K562 (cell line): ENCODE results near the gene ITGB2. TPM values are rescaled to one million over a fixed set of nuclear protein-coding genes. Genes with fewer than 3 reads are reported as not detected.

Experiments used
- ATAC-seq: fragments of 200-7000 bp; cut with Tn5 transposase; 3 replicates; pipeline ENCODE4 v1.9.1; 2020; ENCODE audit warnings: moderate library complexity
- BruUV-seq: library from RNA; stranded (reverse); fragments of 400-500 nt; replicated peaks from 2 replicates; lab custom pipeline; 2021; lab: Mats Ljungman, UMichigan
- CTCF ChIA-PET: fragments of 300-600 bp; formaldehyde crosslinking; extraction: SDS; loops from one replicate; lab custom pipeline; 2021; ENCODE audit warnings: low intra/inter-chr PET ratio; lab: Yijun Ruan, JAX
- POLR2A ChIA-PET: fragments of 300-600, 350-650 bp; sonication (Branson Sonifier 250); formaldehyde crosslinking; extraction: SDS; loops from one replicate; lab custom pipeline; 2021; ENCODE audit warnings: antibody characterized with exemption, inconsistent platforms; lab: Yijun Ruan, JAX
- DNase-seq, 4 experiments: peaks; one replicate each; pipeline versions ENCODE4 v3.0.0 to v3.0.0-alpha.2; 2011 to 2018; ENCODE audit warnings: low spot score in 3 of 4, mixed read lengths in 3 of 4; ENCODE audit errors: extremely low read depth in 1 of 4
- FAIRE-seq: peaks from 2 replicates; lab custom pipeline; 2011; peaks lifted over from hg19 to GRCh38; lab: Jason Lieb, UNC
- H2AFZ ChIP-seq: 2 replicates; pipeline ENCODE4 v1.6.0; 2011; ENCODE audit warnings: low read depth, low read length, control low read depth, inconsistent platforms
- H3K27ac ChIP-seq: fragments of 200-600 bp; 3 replicates; pipeline ENCODE4 v1.8.0; 2011; ENCODE audit warnings: low read depth, mild to moderate bottlenecking, control low read depth, inconsistent platforms, low read length, moderate library complexity, mixed read lengths; ENCODE audit errors: extremely low read depth
- H3K27me3 ChIP-seq, 2 experiments: fragments of 300-600 bp in 1 of 2; 2 replicates in 1 of 2; 3 replicates in 1 of 2; pipeline versions ENCODE4 v1.6.0 to v1.8.0; 2011; ENCODE audit warnings: inconsistent platforms in 2 of 2, low read length in 2 of 2, mild to moderate bottlenecking in 1 of 2, mixed read lengths in 1 of 2, moderate library complexity in 1 of 2; ENCODE audit not compliant: control insufficient read depth in 2 of 2, insufficient read depth in 2 of 2
- H3K36me3 ChIP-seq: fragments of 300-600 bp; 3 replicates; pipeline ENCODE4 v1.8.0; 2011; ENCODE audit warnings: mild to moderate bottlenecking, low read length, inconsistent platforms; ENCODE audit not compliant: control insufficient read depth, insufficient read depth
- H3K4me1 ChIP-seq, 2 experiments: fragments of 200-600 bp in 1 of 2; replicated peaks in 1 of 2; 2 replicates in 1 of 2; 3 replicates in 1 of 2; pipeline versions ENCODE4 v1.5.1 to v1.8.0; 2011; ENCODE audit warnings: inconsistent platforms in 2 of 2, low read length in 2 of 2, mild to moderate bottlenecking in 1 of 2, mixed read lengths in 1 of 2, moderate library complexity in 1 of 2; ENCODE audit not compliant: control insufficient read depth in 2 of 2, insufficient read depth in 2 of 2
- H3K4me2 ChIP-seq: 2 replicates; pipeline ENCODE4 v1.6.1; 2011; ENCODE audit warnings: low read length, control low read depth, inconsistent platforms, mixed read lengths; ENCODE audit not compliant: insufficient read depth
- H3K4me3 ChIP-seq: fragments of 200-600 bp; sonication (generic), shearing (Covaris generic); 2 replicates; pipeline ENCODE4 v1.5.1; 2016; ENCODE audit warnings: control low read depth, inconsistent platforms
- H3K79me2 ChIP-seq: fragments of 200-600 bp; 3 replicates; pipeline ENCODE4 v1.8.0; 2011; ENCODE audit warnings: low read length, inconsistent platforms; ENCODE audit not compliant: control insufficient read depth, insufficient read depth
- H3K9ac ChIP-seq, 2 experiments: 2 replicates each; pipeline versions ENCODE4 v1.6.0 to v1.6.1; 2011; ENCODE audit warnings: low read depth in 2 of 2, low read length in 2 of 2, control low read depth in 1 of 2, inconsistent platforms in 1 of 2, mild to moderate bottlenecking in 1 of 2, mixed read lengths in 1 of 2; ENCODE audit not compliant: insufficient read depth in 1 of 2
- H3K9me1 ChIP-seq: one replicate; pipeline ENCODE4 v1.6.0; 2011; ENCODE audit warnings: inconsistent platforms, mild to moderate bottlenecking, low read length, moderate library complexity; ENCODE audit not compliant: control insufficient read depth, insufficient read depth
- H3K9me3 ChIP-seq: replicated peaks from 2 replicates; pipeline ENCODE4 v1.5.1; 2011; ENCODE audit warnings: low read depth, low read length, inconsistent platforms; ENCODE audit not compliant: control insufficient read depth, insufficient read depth
- H4K20me1 ChIP-seq: replicated peaks from 2 replicates; pipeline ENCODE4 v1.6.1; 2011; ENCODE audit warnings: low read length, inconsistent platforms, mixed read lengths; ENCODE audit not compliant: control insufficient read depth, insufficient read depth
- ELF1 ChIP-seq: fragments of 200-800 bp; sonication (Bioruptor generic); IDR thresholded peaks from 2 replicates; pipeline ENCODE4 v1.6.1; 2016; ENCODE audit warnings: missing genetic modification characterization, missing compliant biosample characterization
- GABPA ChIP-seq: fragments of 200-800 bp; sonication (Bioruptor generic); conservative IDR thresholded peaks from 2 replicates; pipeline ENCODE4 v1.6.1; 2016; ENCODE audit warnings: low read depth, missing genetic modification characterization, missing compliant biosample characterization
- ZNF431 ChIP-seq: sonication (generic); formaldehyde crosslinking; IDR thresholded peaks from 2 replicates; pipeline ENCODE4 v1.8.0; 2022; ENCODE audit warnings: mild to moderate bottlenecking, missing genetic modification reagents
- ZNF644 ChIP-seq: fragments of 200-800 bp; sonication (Bioruptor generic); IDR thresholded peaks from 2 replicates; pipeline ENCODE4 v1.6.1; 2016; ENCODE audit warnings: low read depth, missing genetic modification characterization, missing compliant biosample characterization
- ZNF780A ChIP-seq: fragments of 250-450 bp; sonication (Bioruptor Pico); IDR thresholded peaks from 2 replicates; pipeline ENCODE4 v1.5.0; 2021; ENCODE audit warnings: mild to moderate bottlenecking
- WGBS: fragments of 100-300 bp; shearing (Covaris generic); methylation state at CpG from one replicate; pipeline ENCODE4 v1.1.6; 2016; ENCODE audit warnings: low coverage, mixed read lengths; ENCODE audit not compliant: insufficient coverage; ENCODE audit errors: missing lambda C conversion rate; 5-methylcytosine and 5-hydroxymethylcytosine counted together
- in situ Hi-C: fragments of 300-500 bp; cut with MboI; formaldehyde crosslinking; loops from 4 replicates; pipeline ENCODE4 v1.15.0; 2018; ENCODE audit warnings: inconsistent platforms, mixed read lengths
- intact Hi-C: fragments of 100-400 bp; cut with micrococcal nuclease; formaldehyde crosslinking; loops from 2 replicates; pipeline ENCODE4 v1.14.2; 2022
- polyA plus RNA-seq, 8 experiments: library from polyadenylated mRNA; depleted of rRNA in 4 of 8; stranded (reverse) in 5 of 8; unstranded in 3 of 8; fragments of >200 nt; fragmentation: Nextera tagmentation in 2 of 8; fragmentation: Illumina TruSeq in 1 of 8; extraction: Ambion mirVana in 2 of 8; extraction: Trizol in 1 of 8; gene quantifications; 2 replicates each; pipeline versions ENCODE4 v1.2.1 to v1.2.3, GENCODE V29; 2011 to 2014; ENCODE audit warnings: inconsistent platforms in 1 of 8, missing spikeins in 1 of 8
- total RNA-seq, 7 experiments: library from RNA; depleted of rRNA in 6 of 7; stranded (reverse); fragments of >200 nt in 6 of 7; fragmentation: Illumina TruSeq in 2 of 7; extraction: Trizol in 2 of 7; gene quantifications; 2 replicates each; pipeline versions ENCODE4 v1.2.1 to v1.2.3, GENCODE V29; 2011 to 2021; ENCODE audit warnings: low replicate concordance in 1 of 7
- TF ChIP-seq, protein P1 (sequence below): fragments of 250-450 bp; sonication (Bioruptor Pico); IDR thresholded peaks from 2 replicates; pipeline ENCODE4 v1.4.0; 2020; ENCODE audit warnings: mild to moderate bottlenecking, moderate library complexity, borderline replicate concordance
- TF ChIP-seq, protein P2 (sequence below): fragments of 450-650 bp; IDR thresholded peaks from one replicate; pipeline ENCODE4 v1.6.1; 2018; ENCODE audit warnings: mild to moderate bottlenecking, moderate library complexity; ENCODE audit not compliant: partially characterized antibody

ITGB2 gene
- total and polyA plus RNA-seq, 9 of the 15 experiments (the other 6 are each of a cell fraction or from before 2014, with no cell fraction given): 0.07 to 1.3 (median 0.51) TPM; not detected in 2

DNA sequence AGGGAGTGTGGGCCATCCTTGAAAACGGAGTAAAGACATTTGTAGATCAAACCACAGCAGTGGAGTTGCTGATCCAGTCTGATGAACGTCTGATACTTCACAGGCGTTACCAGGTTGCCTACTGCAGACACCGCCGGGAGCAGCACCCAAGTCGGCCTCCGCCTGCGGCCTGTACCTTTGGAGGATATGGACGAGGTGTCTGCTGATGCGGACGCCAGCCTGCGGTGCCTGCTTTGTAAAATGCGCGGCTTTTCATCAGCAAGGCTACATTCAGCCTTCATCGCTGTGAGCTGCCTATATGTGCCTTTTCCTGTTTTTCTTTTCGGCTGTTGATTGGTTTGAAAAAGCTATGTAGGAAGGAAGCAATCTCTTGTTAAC, 35.1 kb upstream of the ITGB2 start:
- TF ChIP-seq ZNF644 (tag): no peak
- TF ChIP-seq, protein P1, sequence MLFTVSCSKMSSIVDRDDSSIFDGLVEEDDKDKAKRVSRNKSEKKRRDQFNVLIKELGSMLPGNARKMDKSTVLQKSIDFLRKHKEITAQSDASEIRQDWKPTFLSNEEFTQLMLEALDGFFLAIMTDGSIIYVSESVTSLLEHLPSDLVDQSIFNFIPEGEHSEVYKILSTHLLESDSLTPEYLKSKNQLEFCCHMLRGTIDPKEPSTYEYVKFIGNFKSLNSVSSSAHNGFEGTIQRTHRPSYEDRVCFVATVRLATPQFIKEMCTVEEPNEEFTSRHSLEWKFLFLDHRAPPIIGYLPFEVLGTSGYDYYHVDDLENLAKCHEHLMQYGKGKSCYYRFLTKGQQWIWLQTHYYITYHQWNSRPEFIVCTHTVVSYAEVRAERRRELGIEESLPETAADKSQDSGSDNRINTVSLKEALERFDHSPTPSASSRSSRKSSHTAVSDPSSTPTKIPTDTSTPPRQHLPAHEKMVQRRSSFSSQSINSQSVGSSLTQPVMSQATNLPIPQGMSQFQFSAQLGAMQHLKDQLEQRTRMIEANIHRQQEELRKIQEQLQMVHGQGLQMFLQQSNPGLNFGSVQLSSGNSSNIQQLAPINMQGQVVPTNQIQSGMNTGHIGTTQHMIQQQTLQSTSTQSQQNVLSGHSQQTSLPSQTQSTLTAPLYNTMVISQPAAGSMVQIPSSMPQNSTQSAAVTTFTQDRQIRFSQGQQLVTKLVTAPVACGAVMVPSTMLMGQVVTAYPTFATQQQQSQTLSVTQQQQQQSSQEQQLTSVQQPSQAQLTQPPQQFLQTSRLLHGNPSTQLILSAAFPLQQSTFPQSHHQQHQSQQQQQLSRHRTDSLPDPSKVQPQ (CRISPR knock-in tag): no peak
- no peak for TF ChIP-seq ZNF780A (CRISPR knock-in tag)
- TF ChIP-seq ELF1: no peak
- no peak for TF ChIP-seq GABPA
- no peak for TF ChIP-seq ZNF431 (CRISPR knock-in tag)
- TF ChIP-seq, protein P2, sequence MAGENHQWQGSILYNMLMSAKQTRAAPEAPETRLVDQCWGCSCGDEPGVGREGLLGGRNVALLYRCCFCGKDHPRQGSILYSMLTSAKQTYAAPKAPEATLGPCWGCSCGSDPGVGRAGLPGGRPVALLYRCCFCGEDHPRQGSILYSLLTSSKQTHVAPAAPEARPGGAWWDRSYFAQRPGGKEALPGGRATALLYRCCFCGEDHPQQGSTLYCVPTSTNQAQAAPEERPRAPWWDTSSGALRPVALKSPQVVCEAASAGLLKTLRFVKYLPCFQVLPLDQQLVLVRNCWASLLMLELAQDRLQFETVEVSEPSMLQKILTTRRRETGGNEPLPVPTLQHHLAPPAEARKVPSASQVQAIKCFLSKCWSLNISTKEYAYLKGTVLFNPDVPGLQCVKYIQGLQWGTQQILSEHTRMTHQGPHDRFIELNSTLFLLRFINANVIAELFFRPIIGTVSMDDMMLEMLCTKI: no peak
- peaks cover 91% of the 10 kb centered on the region; the same call in 2 of the 3 replicates for H3K36me3 ChIP-seq
- no peaks in the 10 kb centered on the region for H3K9me1 ChIP-seq
- POLR2A ChIA-PET: no interaction called here
- ATAC-seq (no peak), DNase-seq (no peak), FAIRE-seq (no peak)
- BruUV-seq: no TSS peak
- H3K27ac ChIP-seq: no peak overlapping the region
- H3K27me3 ChIP-seq: no peaks in the 10 kb centered on the region
- in situ Hi-C loops (loop anchor here (10.0 to 25.0 kb wide), 2 partner anchors 489 to 882 kb away; no protein-coding TSS in a partner anchor), intact Hi-C loops (no loop called here)
- peaks cover 64% of the 10 kb centered on the region for H3K79me2 ChIP-seq
- no peak overlapping the region for H3K4me3 ChIP-seq
- H3K4me2 ChIP-seq: no peak overlapping the region
- peaks cover 0 to 49% of the 10 kb centered on the region in 2 experiments; a peak in 2 of 5 replicates for H3K4me1 ChIP-seq
- CTCF ChIA-PET: no interaction called here
- H4K20me1 ChIP-seq: peaks cover 37% of the 10 kb centered on the region
- WGBS: 85% methylated on average over 16 of the region's 16 CpGs
- no peaks in the 10 kb centered on the region for H3K9me3 ChIP-seq
- no peak overlapping the region for H3K9ac ChIP-seq
- H2AFZ ChIP-seq: no peak overlapping the region
